ENCODE data around the gene ERN2. TPM values are rescaled to one million over a fixed set of nuclear protein-coding genes. Genes with fewer than 3 reads are reported as not detected.

ERN2 gene
- total and polyA plus RNA-seq, 9 donors, result 0.24 to 0.26 TPM; not detected in 7

DNA sequence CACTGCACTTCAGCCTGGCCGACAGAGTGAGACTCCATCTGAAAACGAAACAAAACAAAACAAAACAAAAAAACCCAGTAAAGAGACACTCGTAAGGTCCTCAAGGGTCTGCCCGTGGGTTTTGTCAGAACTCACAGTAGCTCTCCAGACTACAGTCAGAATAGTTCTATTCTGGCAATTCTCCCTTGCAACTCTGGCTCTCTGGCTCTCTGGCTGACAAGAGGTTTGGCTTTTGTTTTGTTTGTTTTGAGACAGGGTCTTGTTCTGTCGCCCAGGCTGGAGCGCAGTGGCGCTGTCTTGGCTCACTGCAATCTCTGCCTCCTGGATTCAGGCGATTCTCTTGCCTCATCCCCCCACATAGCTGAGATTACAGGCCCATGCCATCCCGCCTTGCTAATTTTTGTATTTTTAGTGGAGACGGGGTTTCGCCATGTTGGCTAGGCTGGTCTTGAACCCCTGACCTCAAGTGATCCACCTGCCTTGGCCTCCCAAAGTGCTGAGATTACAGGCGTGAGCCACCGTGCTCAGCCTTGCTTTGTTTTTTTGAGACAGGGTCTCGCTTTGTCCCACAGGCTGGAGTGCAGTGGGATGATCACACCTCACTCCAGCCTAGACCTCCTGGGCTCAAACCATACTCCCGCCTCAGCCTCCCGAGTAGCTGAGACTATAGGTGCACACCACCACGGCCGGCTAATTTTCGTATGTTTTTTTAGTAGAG, 21.3 kb upstream of the ERN2 start:
- H3K4me1 ChIP-seq (ENCODE audit: insufficient read depth), result no peaks in the 10 kb centered on the region
- TF ChIP-seq, protein P1, sequence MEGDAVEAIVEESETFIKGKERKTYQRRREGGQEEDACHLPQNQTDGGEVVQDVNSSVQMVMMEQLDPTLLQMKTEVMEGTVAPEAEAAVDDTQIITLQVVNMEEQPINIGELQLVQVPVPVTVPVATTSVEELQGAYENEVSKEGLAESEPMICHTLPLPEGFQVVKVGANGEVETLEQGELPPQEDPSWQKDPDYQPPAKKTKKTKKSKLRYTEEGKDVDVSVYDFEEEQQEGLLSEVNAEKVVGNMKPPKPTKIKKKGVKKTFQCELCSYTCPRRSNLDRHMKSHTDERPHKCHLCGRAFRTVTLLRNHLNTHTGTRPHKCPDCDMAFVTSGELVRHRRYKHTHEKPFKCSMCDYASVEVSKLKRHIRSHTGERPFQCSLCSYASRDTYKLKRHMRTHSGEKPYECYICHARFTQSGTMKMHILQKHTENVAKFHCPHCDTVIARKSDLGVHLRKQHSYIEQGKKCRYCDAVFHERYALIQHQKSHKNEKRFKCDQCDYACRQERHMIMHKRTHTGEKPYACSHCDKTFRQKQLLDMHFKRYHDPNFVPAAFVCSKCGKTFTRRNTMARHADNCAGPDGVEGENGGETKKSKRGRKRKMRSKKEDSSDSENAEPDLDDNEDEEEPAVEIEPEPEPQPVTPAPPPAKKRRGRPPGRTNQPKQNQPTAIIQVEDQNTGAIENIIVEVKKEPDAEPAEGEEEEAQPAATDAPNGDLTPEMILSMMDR (IDR thresholded peaks at IDR 0.05), result no peak
- no peak for TF ChIP-seq POLR2A (IDR thresholded peaks at IDR 0.05)
- no peak for TF ChIP-seq EP300 (IDR thresholded peaks at IDR 0.05)
- no peaks in the 10 kb centered on the region for H3K27me3 ChIP-seq
- no peak for DNase-seq
- H3K9me3 ChIP-seq, result peaks cover 0 to 4% of the 10 kb centered on the region in 2 donors
- no peak overlapping the region for H3K4me3 ChIP-seq
- 68 to 72% (median 68%) methylated on average over 19 of the region's 19 CpGs for WGBS, 3 donors
- intact Hi-C loops (cut with DNase I), result loop anchor here in 1 of 4 donors (10.0 kb wide), 1 partner anchor 300 kb away; no protein-coding TSS in a partner anchor
- no peaks in the 10 kb centered on the region for H3K36me3 ChIP-seq
- no peak overlapping the region for H3K27ac ChIP-seq

DNA sequence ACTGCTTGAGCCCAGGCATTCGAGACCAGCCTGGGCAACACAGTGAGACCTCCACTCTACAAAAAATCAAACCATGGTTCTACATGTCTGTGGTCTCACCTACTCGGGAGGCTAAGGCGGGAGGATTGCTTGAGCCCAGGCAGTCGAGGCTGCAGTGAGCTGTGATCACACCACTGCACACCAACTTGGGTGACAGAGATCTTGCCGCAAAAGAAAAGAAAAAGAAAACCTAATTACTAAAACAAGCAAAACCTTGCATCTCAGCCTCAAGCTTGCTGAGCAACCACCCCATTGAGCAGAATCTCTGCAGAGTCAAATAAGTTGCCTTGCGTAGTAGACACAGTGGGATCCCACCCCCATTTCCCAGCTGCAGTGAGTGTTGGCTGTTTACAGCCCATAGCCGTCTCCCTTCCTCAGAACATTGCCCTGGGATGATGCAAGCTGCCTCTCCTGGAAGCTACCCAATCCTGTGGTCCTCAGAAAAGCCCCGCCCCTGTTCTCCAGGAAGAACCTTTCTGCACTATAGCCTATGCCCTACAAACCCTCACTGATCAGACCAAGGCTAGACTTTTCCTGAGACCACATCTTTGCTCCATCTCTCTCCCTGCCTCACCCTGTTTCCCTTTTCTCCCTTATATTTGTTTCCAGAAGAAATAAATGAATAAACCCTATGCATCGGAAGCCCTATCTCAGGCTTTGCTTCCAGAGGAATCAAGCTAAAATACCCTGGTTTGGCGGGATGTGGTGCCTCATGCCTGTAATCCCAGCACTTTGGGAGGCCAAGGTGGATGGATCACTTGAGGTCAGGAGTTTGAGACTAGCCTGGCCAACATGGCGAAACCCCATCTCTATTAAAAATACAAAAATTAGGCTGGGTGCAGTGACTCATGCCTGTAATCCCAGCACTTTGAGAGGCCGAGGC, 16.7 kb upstream of the ERN2 start:
- no peak for DNase-seq
- H3K4me1 ChIP-seq (ENCODE audit: insufficient read depth), result no peaks in the 10 kb centered on the region
- intact Hi-C loops (cut with DNase I), result loop anchor here in 1 of 4 donors (10.0 kb wide), 1 partner anchor 305 kb away; no protein-coding TSS in a partner anchor
- TF ChIP-seq, protein P1 (IDR thresholded peaks at IDR 0.05), result no peak
- TF ChIP-seq EP300 (IDR thresholded peaks at IDR 0.05) (no peak), POLR2A (IDR thresholded peaks at IDR 0.05) (no peak)
- no peak overlapping the region for H3K4me3 ChIP-seq
- no peaks in the 10 kb centered on the region for H3K27me3 ChIP-seq
- H3K9me3 ChIP-seq, result peaks cover 0 to 4% of the 10 kb centered on the region in 2 donors
- 73 to 77% (median 75%) methylated on average over 12 of the region's 12 CpGs for WGBS, 3 donors
- no peak overlapping the region for H3K27ac ChIP-seq
- no peaks in the 10 kb centered on the region for H3K36me3 ChIP-seq

DNA sequence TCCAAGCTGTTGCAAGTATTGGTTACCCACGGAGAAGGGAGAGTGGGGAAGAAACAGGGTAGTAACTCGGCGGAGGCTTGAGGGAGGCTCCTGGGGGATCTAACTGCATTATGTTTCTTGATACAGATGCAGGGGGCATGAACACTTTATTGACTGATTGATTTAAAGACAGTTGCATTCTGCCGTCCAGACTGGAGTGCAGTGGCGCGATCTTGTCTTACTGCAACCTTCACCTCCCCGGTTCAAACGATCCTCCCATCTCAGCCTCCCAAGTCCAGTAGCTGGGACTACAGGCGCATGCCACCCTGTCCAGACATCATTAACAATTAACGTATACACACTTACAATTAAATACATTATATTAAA, 15.1 kb upstream of the ERN2 start:
- no peaks in the 10 kb centered on the region for H3K4me1 ChIP-seq (ENCODE audit: insufficient read depth)
- H3K27me3 ChIP-seq, result no peaks in the 10 kb centered on the region
- intact Hi-C loops (cut with DNase I), result no loop called here
- TF ChIP-seq, protein P1 (IDR thresholded peaks at IDR 0.05), result no peak
- no peak for TF ChIP-seq POLR2A (IDR thresholded peaks at IDR 0.05)
- TF ChIP-seq EP300 (IDR thresholded peaks at IDR 0.05), result no peak
- H3K36me3 ChIP-seq, result no peaks in the 10 kb centered on the region
- H3K9me3 ChIP-seq, result peaks cover 0 to 4% of the 10 kb centered on the region in 2 donors
- no peak overlapping the region for H3K4me3 ChIP-seq
- no peak overlapping the region for H3K27ac ChIP-seq
- DNase-seq, result no peak
- WGBS, 3 donors, result 52 to 61% (median 56%) methylated on average over 10 of the region's 10 CpGs

DNA sequence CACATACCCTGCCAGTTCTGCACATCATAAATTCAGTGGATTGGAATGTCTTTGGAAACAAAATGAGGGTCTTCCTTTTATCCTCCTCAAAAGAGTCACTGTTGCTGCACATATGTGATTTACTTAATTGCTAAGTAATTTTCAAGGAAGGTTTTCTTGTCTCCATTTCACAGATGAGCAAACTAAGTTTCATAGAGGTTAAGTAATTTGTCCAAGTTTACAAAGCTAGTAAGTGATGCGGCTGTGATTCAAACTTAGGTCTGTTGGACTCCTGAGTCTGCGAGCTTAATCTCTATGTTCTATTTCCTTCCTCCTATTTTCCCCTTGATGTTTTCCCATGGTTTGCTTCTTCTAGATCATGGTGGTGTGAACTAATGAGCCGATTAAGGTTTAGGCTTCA, 13.7 kb upstream of the ERN2 start:
- intact Hi-C loops (cut with DNase I), result no loop called here
- H3K27me3 ChIP-seq, result no peaks in the 10 kb centered on the region
- DNase-seq, result no peak
- no peak overlapping the region for H3K4me3 ChIP-seq
- H3K9me3 ChIP-seq, result no peaks in the 10 kb centered on the region
- TF ChIP-seq EP300 (IDR thresholded peaks at IDR 0.05), result no peak
- 84 to 92% (median 84%) methylated on average over 3 of the region's 3 CpGs for whole genome bisulfite sequencing, 3 donors
- H3K36me3 ChIP-seq, result no peaks in the 10 kb centered on the region
- H3K4me1 ChIP-seq (ENCODE audit: insufficient read depth), result no peaks in the 10 kb centered on the region
- H3K27ac ChIP-seq, result no peak overlapping the region
